Nephron progenitor cell (in vitro differentiated cells): ENCODE measurements around the gene SLC10A4.

ENCODE experiments used
- DNase-seq: peaks from one replicate; pipeline ENCODE4 v3.0.0; 2021
- H3K27ac Mint-ChIP-seq: 2 replicates; pipeline ENCODE4 v1.8.0; 2021; ENCODE audit warnings: mild to moderate bottlenecking, moderate library complexity, mixed read lengths
- H3K27me3 Mint-ChIP-seq: 2 replicates; pipeline ENCODE4 v1.8.0; 2021; ENCODE audit warnings: mild to moderate bottlenecking, low read depth, mixed read lengths; ENCODE audit not compliant: poor library complexity
- H3K36me3 Mint-ChIP-seq: 2 replicates; pipeline ENCODE4 v1.8.0; 2021; ENCODE audit warnings: low read depth, mixed read lengths
- H3K4me1 Mint-ChIP-seq: 2 replicates; pipeline ENCODE4 v1.8.0; 2021; ENCODE audit warnings: mixed read lengths
- H3K4me3 Mint-ChIP-seq: 2 replicates; pipeline ENCODE4 v1.8.0; 2021; ENCODE audit warnings: mild to moderate bottlenecking, moderate library complexity, mixed read lengths
- H3K9me3 Mint-ChIP-seq: 2 replicates; pipeline ENCODE4 v1.8.0; 2021; ENCODE audit warnings: mild to moderate bottlenecking, moderate library complexity, mixed read lengths
- TF ChIP-seq, protein P1 (sequence below): fragments of 200-600 bp; sonication (generic); IDR thresholded peaks from 2 replicates; pipeline ENCODE4 v1.5.0; 2021; ENCODE audit warnings: antibody characterized with exemption

The SLC10A4 gene

GRCh38 chr4:48509543-48509942, 26.4 kb downstream of the SLC10A4 start:
- Mint-ChIP-seq H3K4me3 (no peak overlapping the region), H3K9me3 (no peaks in the 10 kb centered on the region), H3K27ac (no peak overlapping the region), H3K4me1 (no peaks in the 10 kb centered on the region), H3K36me3 (peaks cover 53% of the 10 kb centered on the region), H3K27me3 (no peaks in the 10 kb centered on the region)
- TF ChIP-seq, protein P1, sequence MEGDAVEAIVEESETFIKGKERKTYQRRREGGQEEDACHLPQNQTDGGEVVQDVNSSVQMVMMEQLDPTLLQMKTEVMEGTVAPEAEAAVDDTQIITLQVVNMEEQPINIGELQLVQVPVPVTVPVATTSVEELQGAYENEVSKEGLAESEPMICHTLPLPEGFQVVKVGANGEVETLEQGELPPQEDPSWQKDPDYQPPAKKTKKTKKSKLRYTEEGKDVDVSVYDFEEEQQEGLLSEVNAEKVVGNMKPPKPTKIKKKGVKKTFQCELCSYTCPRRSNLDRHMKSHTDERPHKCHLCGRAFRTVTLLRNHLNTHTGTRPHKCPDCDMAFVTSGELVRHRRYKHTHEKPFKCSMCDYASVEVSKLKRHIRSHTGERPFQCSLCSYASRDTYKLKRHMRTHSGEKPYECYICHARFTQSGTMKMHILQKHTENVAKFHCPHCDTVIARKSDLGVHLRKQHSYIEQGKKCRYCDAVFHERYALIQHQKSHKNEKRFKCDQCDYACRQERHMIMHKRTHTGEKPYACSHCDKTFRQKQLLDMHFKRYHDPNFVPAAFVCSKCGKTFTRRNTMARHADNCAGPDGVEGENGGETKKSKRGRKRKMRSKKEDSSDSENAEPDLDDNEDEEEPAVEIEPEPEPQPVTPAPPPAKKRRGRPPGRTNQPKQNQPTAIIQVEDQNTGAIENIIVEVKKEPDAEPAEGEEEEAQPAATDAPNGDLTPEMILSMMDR: no peak
- no peak for DNase-seq

- no peak for DNase-seq
- H3K27ac Mint-ChIP-seq: no peak overlapping the region
- H3K4me1 Mint-ChIP-seq: no peaks in the 10 kb centered on the region
- H3K4me3 Mint-ChIP-seq: no peak overlapping the region
- no peaks in the 10 kb centered on the region for H3K9me3 Mint-ChIP-seq
- no peaks in the 10 kb centered on the region for H3K27me3 Mint-ChIP-seq
- peaks cover 60% of the 10 kb centered on the region for H3K36me3 Mint-ChIP-seq
- TF ChIP-seq, protein P1: no peak
Observed at GRCh38 chr4:48518143-48518542, 35.0 kb downstream of the SLC10A4 start.

DNA sequence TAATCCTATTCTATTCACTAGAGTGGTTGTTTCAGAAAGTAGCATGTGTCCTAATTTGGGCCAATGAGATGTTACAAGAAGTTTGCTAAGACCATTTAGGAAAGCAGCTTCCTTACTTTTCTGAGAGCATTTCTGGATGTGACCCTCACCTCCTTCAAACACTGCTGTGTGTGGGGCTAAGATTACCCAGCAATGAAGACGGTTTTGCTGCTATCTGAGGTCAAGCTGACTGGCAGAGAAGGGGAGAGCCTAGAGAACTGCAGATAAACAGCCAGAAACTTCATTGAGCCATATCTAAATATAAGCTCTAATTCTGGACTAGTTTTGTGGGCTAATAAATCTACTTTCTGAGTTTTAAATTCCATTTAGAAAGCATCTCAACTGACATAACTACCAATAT, 43.3 kb downstream of the SLC10A4 start:
- H3K4me1 Mint-ChIP-seq: no peaks in the 10 kb centered on the region
- peaks cover 70% of the 10 kb centered on the region for H3K36me3 Mint-ChIP-seq
- H3K4me3 Mint-ChIP-seq: no peak overlapping the region
- TF ChIP-seq, protein P1: no peak
- no peak for DNase-seq
- H3K27ac Mint-ChIP-seq: no peak overlapping the region
- no peaks in the 10 kb centered on the region for H3K9me3 Mint-ChIP-seq
- no peaks in the 10 kb centered on the region for H3K27me3 Mint-ChIP-seq

DNA sequence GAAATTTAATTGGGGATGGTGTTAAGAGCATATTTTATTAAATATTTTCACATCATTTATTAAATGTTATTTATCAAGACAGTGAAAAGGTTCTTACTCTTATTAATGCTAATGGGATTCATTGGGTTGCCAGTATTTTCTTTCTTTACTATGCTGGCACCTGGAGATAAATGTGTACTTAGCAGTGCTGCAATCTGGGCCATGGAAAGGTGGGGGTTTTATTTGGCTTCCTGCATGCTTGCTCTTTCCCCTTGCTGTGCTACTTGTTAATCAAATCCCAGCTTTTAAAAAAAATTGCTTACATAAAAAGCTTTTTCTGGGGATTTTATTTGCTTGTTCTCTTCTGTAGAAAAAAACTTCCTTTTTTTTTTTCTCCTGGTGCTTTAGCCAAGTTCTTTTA, 55.2 kb downstream of the SLC10A4 start:
- peaks cover 43% of the 10 kb centered on the region for H3K36me3 Mint-ChIP-seq
- peak overlapping the region; percentile 44 for H3K27ac Mint-ChIP-seq
- no peak overlapping the region for H3K4me3 Mint-ChIP-seq
- TF ChIP-seq, protein P1: no peak
- no peaks in the 10 kb centered on the region for H3K27me3 Mint-ChIP-seq
- H3K4me1 Mint-ChIP-seq: no peaks in the 10 kb centered on the region
- H3K9me3 Mint-ChIP-seq: no peaks in the 10 kb centered on the region
- DNase-seq: no peak
